Measurements from ENCODE around the gene WDR4.

- TF ChIP-seq CTCF (IDR thresholded peaks at IDR 0.05) (no peak), POLR2A (IDR thresholded peaks at IDR 0.05) (no peak), EP300 (IDR thresholded peaks at IDR 0.05) (no peak)
Observed at GRCh38 chr21:42857216-42857615, 22.1 kb downstream of the WDR4 start.
